BJ (cell line): Measurements from ENCODE around the gene CUL2. TPM values are rescaled to one million over a fixed set of nuclear protein-coding genes. Genes with fewer than 3 reads are reported as not detected.
"Not testable (repeated sequence)": the region's sequence is repeated elsewhere in the genome, so short reads cannot be mapped to it uniquely, and the experiment has no call there.

Source experiments
- CTCF ChIA-PET: fragments of 350-600 bp; formaldehyde crosslinking; extraction: SDS; loops from one replicate; lab custom pipeline; 2021; ENCODE audit warnings: antibody characterized with exemption, inconsistent platforms; lab: Yijun Ruan, JAX
- POLR2A ChIA-PET: fragments of 300-600 bp; sonication (Branson Sonifier 250); formaldehyde crosslinking; extraction: SDS; loops from one replicate; lab custom pipeline; 2021; ENCODE audit warnings: antibody characterized with exemption; lab: Charles Lee
- DNase-seq: peaks from one replicate; pipeline ENCODE4 v3.0.0-alpha.2; 2011; ENCODE audit warnings: low read depth
- H3K27me3 ChIP-seq: 2 replicates; pipeline ENCODE4 v1.6.0; 2011; ENCODE audit warnings: low read length; ENCODE audit not compliant: control insufficient read depth, insufficient read depth
- H3K36me3 ChIP-seq: 2 replicates; pipeline ENCODE4 v1.5.1; 2011; ENCODE audit warnings: low read length; ENCODE audit not compliant: control insufficient read depth, insufficient read depth
- H3K4me3 ChIP-seq: 2 replicates; pipeline ENCODE4 v1.5.1; 2011; ENCODE audit warnings: low read depth, mild to moderate bottlenecking, control low read depth, low read length
- CTCF ChIP-seq: IDR thresholded peaks from 2 replicates; pipeline ENCODE4 v1.5.1; 2011; ENCODE audit warnings: low read depth, mild to moderate bottlenecking, control low read depth, inconsistent platforms, low read length, moderate library complexity; ENCODE audit not compliant: insufficient read depth
- polyA plus RNA-seq: library from polyadenylated mRNA; depleted of rRNA; stranded (reverse); fragments of >200 nt; gene quantifications from 2 replicates; pipeline ENCODE4 v1.2.3, GENCODE V29; 2011

The CUL2 gene
- polyA plus RNA-seq, 1 experiment, result 9.4 TPM

- no peak for TF ChIP-seq CTCF
- CTCF ChIA-PET, result interaction anchor here (1.0 to 1.1 kb wide), 2 partner anchors 14 to 28 kb away, joined by 3 read pairs; no protein-coding TSS in a partner anchor
- Histone ChIP-seq H3K4me3 (no peak overlapping the region), H3K27me3 (no peaks in the 10 kb centered on the region), H3K36me3 (peaks cover 1% of the 10 kb centered on the region; the same call in 1 of the 2 replicates)
- no peak for DNase-seq
- POLR2A ChIA-PET, result interaction anchor here (0.6 kb wide), 2 partner anchors 33 to 1808 kb away, joined by 3 to 4 read pairs; no protein-coding TSS in a partner anchor
These were observed 33.5 kb downstream of the CUL2 start for GRCh38 chr10:35056686-35057085.

GRCh38 chr10:35056133-35056532 lies 34.0 kb downstream of the CUL2 start:
- CTCF ChIA-PET, result interaction anchor here (1.0 kb wide), 1 partner anchor 27 kb away, joined by 3 read pairs; no protein-coding TSS in a partner anchor
- Histone ChIP-seq H3K4me3 (no peak overlapping the region), H3K36me3 (peaks cover 1% of the 10 kb centered on the region; the same call in 1 of the 2 replicates), H3K27me3 (no peaks in the 10 kb centered on the region)
- no peak for DNase-seq
- no peak for TF ChIP-seq CTCF
- POLR2A ChIA-PET, result interaction anchor here (0.6 kb wide), 1 partner anchor 33 kb away, joined by 3 read pairs; no protein-coding TSS in a partner anchor

GRCh38 chr10:35050568-35050967 lies 39.6 kb downstream of the CUL2 start:
- TF ChIP-seq CTCF, result no peak
- Histone ChIP-seq H3K27me3 (no peaks in the 10 kb centered on the region), H3K36me3 (peaks cover 1% of the 10 kb centered on the region; the same call in 1 of the 2 replicates), H3K4me3 (no peak overlapping the region)
- ChIA-PET CTCF (no interaction called here), POLR2A (no interaction called here)
- DNase-seq, result no peak

- no peak for DNase-seq
- TF ChIP-seq CTCF, result no peak
- ChIA-PET POLR2A (no interaction called here), CTCF (interaction anchor here (0.6 kb wide), 1 partner anchor 156 kb away, joined by 3 read pairs; no protein-coding TSS in a partner anchor)
- no peak overlapping the region for H3K4me3 ChIP-seq
- H3K27me3 ChIP-seq, result no peaks in the 10 kb centered on the region
- H3K36me3 ChIP-seq, result peaks cover 5% of the 10 kb centered on the region
These were observed 44.1 kb downstream of the CUL2 start for GRCh38 chr10:35046074-35046473.

GRCh38 chr10:35045275-35045674 lies 44.9 kb downstream of the CUL2 start:
- CTCF ChIA-PET, H3K36me3 ChIP-seq, H3K4me3 ChIP-seq, DNase-seq, POLR2A ChIA-PET, H3K27me3 ChIP-seq: not testable (repeated sequence)
